HAP-1 (cell line): ENCODE results near the gene KIR2DL4.
"Not testable (repeated sequence)": the region's sequence is repeated elsewhere in the genome, so short reads cannot be mapped to it uniquely, and the experiment has no call there.

Source experiments
- DNase-seq, 2 experiments: peaks; one replicate each; pipeline ENCODE4 v3.0.0-alpha.2; 2016 to 2020; ENCODE audit warnings: low spot score in 2 of 2
- H3K27me3 ChIP-seq: fragments of 250-450 bp; sonication (Bioruptor Pico); 2 replicates; pipeline ENCODE4 v1.5.1; 2020; ENCODE audit warnings: low read depth, mild to moderate bottlenecking, moderate library complexity
- H3K36me3 ChIP-seq: fragments of 250-450 bp; sonication (Bioruptor Pico); replicated peaks from 2 replicates; pipeline ENCODE4 v1.5.1; 2020; ENCODE audit warnings: mild to moderate bottlenecking
- H3K4me1 ChIP-seq: fragments of 250-450 bp; sonication (Bioruptor Pico); 2 replicates; pipeline ENCODE4 v1.5.1; 2020; ENCODE audit warnings: mild to moderate bottlenecking
- H3K4me3 ChIP-seq: fragments of 250-450 bp; sonication (Bioruptor Pico); 2 replicates; pipeline ENCODE4 v1.5.1; 2020; ENCODE audit warnings: mild to moderate bottlenecking, moderate library complexity
- H3K9me3 ChIP-seq: fragments of 250-450 bp; sonication (Bioruptor Pico); 2 replicates; pipeline ENCODE4 v1.5.1; 2020; ENCODE audit warnings: mild to moderate bottlenecking, moderate library complexity
- in situ Hi-C: fragments of 300-500 bp; cut with MboI; formaldehyde crosslinking; loops from 3 replicates; pipeline ENCODE4 v1.14.3; 2020; ENCODE audit warnings: low sequenced_read_pairs, inconsistent platforms, mixed read lengths

The KIR2DL4 gene

GRCh38 chr19:54863459-54863858, 60.0 kb downstream of the KIR2DL4 start:
- in situ Hi-C loops, H3K4me3 ChIP-seq, H3K4me1 ChIP-seq, H3K27me3 ChIP-seq, H3K9me3 ChIP-seq, H3K36me3 ChIP-seq, DNase-seq: not testable (repeated sequence)
